ENCODE results near the gene ACSS1.

- TF ChIP-seq CTCF (IDR thresholded peaks at IDR 0.05) (no peak), EP300 (IDR thresholded peaks at IDR 0.05) (no peak), POLR2AphosphoS5 (IDR thresholded peaks at IDR 0.05) (no peak)
Measured at GRCh38 chr20:25018425-25018824, 39.5 kb downstream of the ACSS1 start.
